Endothelial cell of umbilical vein (primary cell): ENCODE results near the gene DRC7. TPM values are rescaled to one million over a fixed set of nuclear protein-coding genes. Genes with fewer than 3 reads are reported as not detected.

Experiments used
- BruUV-seq: library from RNA; stranded (reverse); fragments of 400-500 nt; replicated peaks from 2 replicates; lab custom pipeline; 2021; lab: Mats Ljungman, UMichigan
- CTCF ChIA-PET: fragments of 300-600, 350-600 bp; sonication (Branson Sonifier 250); formaldehyde crosslinking; loops from one replicate; lab custom pipeline; 2021; ENCODE audit warnings: antibody characterized with exemption, inconsistent platforms; lab: Charles Lee
- POLR2A ChIA-PET: fragments of 300-600, 350-600 bp; sonication (Branson Sonifier 250); formaldehyde crosslinking; loops from one replicate; lab custom pipeline; 2021; ENCODE audit warnings: antibody characterized with exemption, inconsistent platforms; lab: Charles Lee
- DNase-seq: peaks from one replicate; pipeline ENCODE4 v3.0.0-alpha.2; 2011; ENCODE audit warnings: low read depth, low spot score
- FAIRE-seq: peaks from 2 replicates; lab custom pipeline; 2011; peaks lifted over from hg19 to GRCh38; lab: Jason Lieb, UNC
- H2AFZ ChIP-seq: 2 replicates; pipeline ENCODE4 v1.6.0; 2012; ENCODE audit warnings: low read depth, low read length, control low read depth, inconsistent platforms
- H3K27ac ChIP-seq: 2 replicates; pipeline ENCODE4 v1.5.1; 2011; ENCODE audit warnings: low read depth, mild to moderate bottlenecking, control low read depth, low read length, moderate library complexity; ENCODE audit not compliant: insufficient read depth
- H3K27me3 ChIP-seq, 2 experiments: 2 replicates each; pipeline versions ENCODE4 v1.6.0 to v1.6.1; 2011; ENCODE audit warnings: low read length in 2 of 2, mixed read lengths in 1 of 2; ENCODE audit not compliant: control insufficient read depth in 2 of 2, insufficient read depth in 2 of 2
- H3K36me3 ChIP-seq, 2 experiments: 2 replicates in 1 of 2; 3 replicates in 1 of 2; pipeline ENCODE4 v1.5.1; 2011; ENCODE audit warnings: low read length in 2 of 2, mild to moderate bottlenecking in 1 of 2, moderate library complexity in 1 of 2; ENCODE audit not compliant: control insufficient read depth in 2 of 2, insufficient read depth in 2 of 2; ENCODE audit errors: extremely low read depth in 1 of 2
- H3K4me1 ChIP-seq: 3 replicates; pipeline ENCODE4 v1.5.1; 2011; ENCODE audit warnings: mild to moderate bottlenecking, low read length; ENCODE audit not compliant: control insufficient read depth, insufficient read depth; ENCODE audit errors: extremely low read depth
- H3K4me2 ChIP-seq: 2 replicates; pipeline ENCODE4 v1.6.1; 2011; ENCODE audit warnings: low read length, control low read depth, mixed read lengths; ENCODE audit not compliant: insufficient read depth
- H3K4me3 ChIP-seq, 3 experiments: fragments of 200-600 bp in 1 of 3; sonication (generic), shearing (Covaris generic) in 1 of 3; replicated peaks in 1 of 3; 2 replicates each; pipeline ENCODE4 v1.5.1; 2011 to 2016; ENCODE audit warnings: control low read depth in 3 of 3, low read length in 3 of 3, mild to moderate bottlenecking in 2 of 3, inconsistent platforms in 1 of 3, low read depth in 1 of 3, moderate library complexity in 1 of 3; ENCODE audit not compliant: insufficient read depth in 1 of 3
- H3K79me2 ChIP-seq: 2 replicates; pipeline ENCODE4 v1.6.0; 2012; ENCODE audit warnings: low read length, inconsistent platforms; ENCODE audit not compliant: control insufficient read depth, insufficient read depth
- H3K9ac ChIP-seq: replicated peaks from 2 replicates; pipeline ENCODE3; 2011; ENCODE audit warnings: low read length, control low read depth; ENCODE audit not compliant: insufficient read depth; ENCODE audit errors: extremely low read depth
- H3K9me1 ChIP-seq: replicated peaks from 3 replicates; pipeline ENCODE4 v1.6.0; 2011; ENCODE audit warnings: mild to moderate bottlenecking, low read length; ENCODE audit not compliant: control insufficient read depth, insufficient read depth; ENCODE audit errors: extremely low read depth
- H3K9me3 ChIP-seq: replicated peaks from 2 replicates; pipeline ENCODE4 v1.5.1; 2012; ENCODE audit warnings: low read length, inconsistent platforms; ENCODE audit not compliant: control insufficient read depth, insufficient read depth
- H4K20me1 ChIP-seq: replicated peaks from 2 replicates; pipeline ENCODE3; 2011; ENCODE audit warnings: mild to moderate bottlenecking, low read length; ENCODE audit not compliant: control insufficient read depth, insufficient read depth; ENCODE audit errors: extremely low read depth
- CTCF ChIP-seq, 2 donors: IDR thresholded peaks; 1 replicate in 1 of 2; 2 replicates in 1 of 2; pipeline ENCODE4 v1.5.1; 2011; ENCODE audit warnings: low read length in 2 of 2, mild to moderate bottlenecking in 2 of 2, moderate library complexity in 2 of 2, control low read depth in 1 of 2, inconsistent platforms in 1 of 2, low read depth in 1 of 2; ENCODE audit not compliant: insufficient read depth in 1 of 2; ENCODE audit errors: extremely low read depth in 1 of 2
- EZH2 ChIP-seq: IDR thresholded peaks from 2 replicates; pipeline ENCODE4 v1.6.1; 2012; ENCODE audit warnings: borderline replicate concordance, low read depth, mild to moderate bottlenecking, moderate library complexity, low read length, inconsistent platforms; ENCODE audit not compliant: severe bottlenecking
- FOS ChIP-seq: IDR thresholded peaks from 2 replicates; pipeline ENCODE4 v1.6.1; 2011; ENCODE audit warnings: mild to moderate bottlenecking, low read length, moderate library complexity, borderline replicate concordance; ENCODE audit not compliant: insufficient read depth
- GATA2 ChIP-seq: IDR thresholded peaks from 2 replicates; pipeline ENCODE4 v1.7.0; 2011; ENCODE audit warnings: low read depth, mild to moderate bottlenecking, moderate library complexity, mixed read lengths, low read length; ENCODE audit not compliant: insufficient read length, insufficient read depth
- JUN ChIP-seq: IDR thresholded peaks from 2 replicates; pipeline ENCODE4 v1.6.1; 2011; ENCODE audit warnings: borderline replicate concordance, low read depth; ENCODE audit not compliant: insufficient read length, insufficient read depth
- MYC ChIP-seq: IDR thresholded peaks from one replicate; pipeline ENCODE4 v1.6.1; 2011; ENCODE audit warnings: mild to moderate bottlenecking, low read depth, low read length
- POLR2A ChIP-seq: IDR thresholded peaks from 2 replicates; pipeline ENCODE4 v1.6.1; 2012; ENCODE audit warnings: low read depth, mild to moderate bottlenecking, control low read depth, low read length
- POLR2AphosphoS5 ChIP-seq: IDR thresholded peaks from 2 replicates; pipeline ENCODE4 v1.6.1; 2012; ENCODE audit warnings: low read depth, mild to moderate bottlenecking, control low read depth, low read length, moderate library complexity; ENCODE audit not compliant: insufficient read depth
- dilution Hi-C: fragments of 300-500 bp; cut with MboI; formaldehyde crosslinking; loops from one replicate; pipeline ENCODE4 v1.15.0; 2019; ENCODE audit warnings: low sequenced_read_pairs; ENCODE audit not compliant: extremely low pct_ligation_motif_present
- intact Hi-C: fragments of 100-400 bp; cut with micrococcal nuclease; formaldehyde crosslinking; loops from one replicate; pipeline ENCODE4 v1.10.0; 2022
- polyA plus RNA-seq, 4 experiments: library from polyadenylated mRNA; depleted of rRNA in 3 of 4; stranded (reverse) in 3 of 4; unstranded in 1 of 4; fragments of >200 nt; gene quantifications; 2 replicates each; pipeline versions ENCODE4 v1.2.1 to v1.2.3, GENCODE V29; 2011 to 2012; ENCODE audit warnings: missing spikeins in 1 of 4
- total RNA-seq: library from RNA; stranded (reverse); gene quantifications from 2 replicates; pipeline ENCODE4 v1.2.3, GENCODE V29; 2021
- TF ChIP-seq, protein P1 (sequence below): IDR thresholded peaks from 2 replicates; pipeline ENCODE4 v1.6.1; 2011; ENCODE audit not compliant: insufficient read depth, insufficient read length

Gene DRC7
- total and polyA plus RNA-seq, 2 donors (not counting 3 experiments of a cell fraction or from before 2014, with no cell fraction given) = 0.13 to 0.77 TPM

- intact Hi-C loops (no loop called here), dilution Hi-C loops (no loop called here)
- H3K9me3 ChIP-seq = no peaks in the 10 kb centered on the region
- no peak overlapping the region for H3K4me3 ChIP-seq
- H3K4me1 ChIP-seq = no peaks in the 10 kb centered on the region
- no TSS peak for BruUV-seq
- ChIA-PET POLR2A (no interaction called here), CTCF (interaction anchor here (1.2 kb wide), 1 partner anchor 175 kb away, joined by 3 read pairs; no protein-coding TSS in a partner anchor)
- DNase-seq (no peak), FAIRE-seq (no peak)
- H2AFZ ChIP-seq = no peak overlapping the region
- H3K27ac ChIP-seq = no peak overlapping the region
- H3K9me1 ChIP-seq = no peaks in the 10 kb centered on the region
- H3K4me2 ChIP-seq = no peak overlapping the region
- no peaks in the 10 kb centered on the region for H3K79me2 ChIP-seq
- TF ChIP-seq POLR2A (no peak), EZH2 (no peak), POLR2AphosphoS5 (no peak), JUN (no peak), MYC (no peak), CTCF (IDR thresholded peaks at IDR 0.05; ENCODE audit: extremely low read depth in 1 of 2, insufficient read depth in 1 of 2, low read depth in 1 of 2, low read length in 2 of 2) (no peak), GATA2 (no peak), FOS (no peak)
- TF ChIP-seq, protein P1, sequence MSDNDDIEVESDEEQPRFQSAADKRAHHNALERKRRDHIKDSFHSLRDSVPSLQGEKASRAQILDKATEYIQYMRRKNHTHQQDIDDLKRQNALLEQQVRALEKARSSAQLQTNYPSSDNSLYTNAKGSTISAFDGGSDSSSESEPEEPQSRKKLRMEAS = no peak
- no peaks in the 10 kb centered on the region for H3K27me3 ChIP-seq
- H4K20me1 ChIP-seq = no peaks in the 10 kb centered on the region
- H3K36me3 ChIP-seq = peaks cover 0 to 16% of the 10 kb centered on the region in 2 experiments
- H3K9ac ChIP-seq = no peak overlapping the region
Measured at GRCh38 chr16:57750796-57751538, 56.4 kb downstream of the DRC7 start.
